HL-60/S4 treated with phorbol 12-myristate 13-acetate at 8.2 ng/mL for 4 days and 3 days (cell line): ENCODE results near the gene BAG5.
"Not testable (repeated sequence)": the region's sequence is repeated elsewhere in the genome, so short reads cannot be mapped to it uniquely, and the experiment has no call there.

Experiments used
- in situ Hi-C: fragments of 300-500 bp; cut with MboI; formaldehyde crosslinking; loops from 2 replicates; pipeline ENCODE4 v1.15.0; 2022; ENCODE audit warnings: low sequenced_read_pairs

The BAG5 gene

DNA sequence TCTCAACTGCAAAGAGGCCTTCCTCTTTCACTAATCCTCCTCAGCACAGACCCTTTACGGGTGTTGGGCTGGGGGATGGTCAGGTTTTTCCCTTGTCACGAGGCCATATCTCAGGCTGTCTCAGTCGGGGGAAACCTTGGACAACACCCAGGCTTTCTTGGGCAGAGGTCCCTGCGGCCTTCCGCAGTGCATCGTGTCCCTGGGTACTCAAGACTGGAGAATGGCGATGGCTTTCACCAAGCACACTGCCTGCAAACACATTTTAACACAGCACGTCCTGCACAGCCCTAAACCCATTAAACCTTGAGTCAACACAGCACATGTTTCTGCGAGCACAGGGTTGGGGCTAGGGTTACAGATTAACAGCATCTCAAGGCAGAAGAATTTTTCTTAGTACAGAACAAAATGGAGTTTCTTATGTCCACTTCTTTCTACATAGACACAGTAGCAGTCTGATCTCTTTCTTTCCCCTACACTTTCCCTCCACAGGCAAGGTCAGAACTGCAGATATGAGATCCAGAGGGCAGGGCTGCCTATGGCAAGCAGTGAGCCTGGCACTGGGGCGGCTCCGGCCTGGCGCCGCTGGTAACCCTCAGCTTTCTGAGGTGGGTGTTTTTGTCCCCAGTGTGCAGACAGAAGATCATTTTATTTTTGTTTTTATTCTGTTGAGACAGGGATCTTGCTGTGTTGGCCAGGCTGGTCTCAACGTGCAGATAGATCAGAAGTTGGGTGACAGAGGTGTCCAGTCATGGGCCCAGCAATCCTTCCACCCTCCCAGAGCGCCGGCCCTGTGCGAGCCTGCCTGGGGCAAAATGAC is 36.8 kb downstream of the BAG5 start:
- in situ Hi-C loops, result not testable (repeated sequence)

DNA sequence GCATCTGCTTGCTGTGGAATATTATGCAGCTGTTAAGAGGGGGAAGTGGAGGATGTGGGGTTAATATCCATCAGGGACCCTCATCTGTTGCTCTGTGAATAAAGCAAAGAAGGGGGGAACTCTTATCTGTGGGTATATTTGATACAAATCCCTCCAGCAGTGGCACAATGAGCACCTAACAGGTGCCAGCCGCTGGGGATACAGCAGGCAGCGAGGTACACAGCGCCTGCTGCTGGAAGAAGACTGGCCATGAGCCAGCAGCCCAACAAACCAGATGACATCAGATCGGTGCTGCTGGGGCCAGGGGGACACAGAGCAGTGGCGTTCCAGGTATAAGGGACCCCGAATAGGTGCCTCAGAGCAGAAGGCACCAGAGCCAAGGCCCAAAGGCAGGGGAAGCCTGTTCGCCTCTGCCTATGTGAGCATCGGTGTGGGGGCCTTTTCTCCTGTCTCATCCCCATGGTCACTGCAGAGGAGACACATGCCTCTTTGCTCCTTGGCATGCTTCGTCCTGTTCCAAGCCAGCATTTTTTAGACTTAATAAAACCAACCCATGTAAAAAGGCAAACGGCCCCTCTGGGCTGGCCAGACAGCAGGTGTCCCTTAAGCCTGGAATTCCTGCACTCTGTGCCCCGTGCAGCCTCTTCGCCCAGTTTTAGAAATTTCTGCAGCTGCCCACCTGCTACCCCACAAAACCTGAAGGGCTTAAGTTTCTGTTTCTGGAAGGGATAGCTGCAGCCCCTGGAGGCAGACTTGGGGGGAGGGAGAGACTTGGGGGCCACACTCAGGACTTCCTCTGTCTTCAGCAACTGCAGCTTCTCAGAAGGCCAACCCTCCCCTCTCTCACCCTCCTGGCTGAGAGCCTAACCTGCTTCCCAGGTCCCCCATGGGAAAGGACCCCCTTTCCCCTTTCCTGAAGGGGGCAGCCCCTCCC is 38.2 kb downstream of the BAG5 start:
- in situ Hi-C loops, result no loop called here

DNA sequence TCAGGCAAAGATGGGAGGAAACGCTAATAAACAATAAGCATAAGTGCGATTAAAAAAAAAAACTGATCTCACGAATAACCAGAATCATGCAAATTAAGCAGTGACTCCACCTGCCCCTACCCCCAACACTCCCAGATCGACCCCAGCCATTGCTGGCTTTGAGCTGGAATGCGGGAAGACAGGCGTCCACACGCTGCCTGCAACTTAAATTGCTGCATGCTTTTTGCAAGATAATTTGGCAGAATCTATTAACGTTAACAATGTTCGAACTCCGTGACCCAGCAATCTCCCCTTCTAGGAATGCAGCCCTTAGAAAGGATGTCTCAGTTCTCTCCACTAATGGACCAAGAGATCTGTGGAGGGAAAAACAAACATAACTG is 38.9 kb downstream of the BAG5 start:
- in situ Hi-C loops, result no loop called here

DNA sequence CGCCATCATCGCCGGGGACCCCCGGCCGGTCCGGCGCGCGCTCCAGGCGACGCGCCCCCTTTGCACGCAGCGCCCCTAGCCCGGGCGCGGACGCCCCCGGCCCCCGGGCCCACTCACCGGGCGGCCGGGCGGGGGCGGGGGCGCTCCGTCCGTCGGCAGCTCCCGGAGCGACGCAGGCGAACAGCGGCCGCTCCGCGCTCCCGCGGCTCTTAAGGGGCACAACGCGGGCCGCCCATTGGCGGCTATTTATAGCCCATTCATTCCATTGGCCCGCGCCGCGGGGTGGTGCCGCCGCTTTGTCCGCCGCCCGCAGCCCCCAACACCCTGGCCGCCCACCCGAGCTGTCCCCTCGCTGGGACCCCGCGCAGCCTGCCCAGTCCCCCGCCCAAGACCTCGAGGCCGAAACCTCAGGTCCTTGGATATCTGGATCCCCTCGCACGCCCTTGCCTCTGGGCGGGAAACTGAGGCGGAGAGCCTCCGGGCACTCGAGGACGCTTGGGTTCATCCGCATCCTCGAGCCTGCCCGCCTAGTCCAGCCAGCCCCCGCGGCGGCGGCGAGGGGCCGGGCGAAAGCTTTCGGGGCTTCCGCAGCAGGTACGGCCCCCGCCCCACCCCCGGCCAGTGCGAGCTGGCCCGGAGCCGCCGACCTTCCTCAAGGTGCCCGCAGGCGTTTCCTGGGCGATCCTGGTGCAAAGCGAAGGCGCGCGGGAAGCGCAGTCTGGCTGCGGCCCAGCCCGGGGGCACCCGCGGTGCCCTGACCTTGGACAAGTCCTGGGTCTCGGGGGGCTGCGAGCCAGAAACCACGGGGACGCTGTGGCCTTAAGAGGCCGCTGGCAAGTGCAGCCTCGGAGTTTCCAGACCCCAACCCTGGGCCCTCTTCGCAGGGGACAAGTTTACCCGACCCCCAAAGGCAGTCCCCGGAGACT is 39.5 kb downstream of the BAG5 start, which contains the start of gene CKB:
CKB (minus strand) TSS at position 182 of the 926 bp plus-strand sequence. CDS start 337 bp downstream, outside the sequence.
- in situ Hi-C loops, result no loop called here

DNA sequence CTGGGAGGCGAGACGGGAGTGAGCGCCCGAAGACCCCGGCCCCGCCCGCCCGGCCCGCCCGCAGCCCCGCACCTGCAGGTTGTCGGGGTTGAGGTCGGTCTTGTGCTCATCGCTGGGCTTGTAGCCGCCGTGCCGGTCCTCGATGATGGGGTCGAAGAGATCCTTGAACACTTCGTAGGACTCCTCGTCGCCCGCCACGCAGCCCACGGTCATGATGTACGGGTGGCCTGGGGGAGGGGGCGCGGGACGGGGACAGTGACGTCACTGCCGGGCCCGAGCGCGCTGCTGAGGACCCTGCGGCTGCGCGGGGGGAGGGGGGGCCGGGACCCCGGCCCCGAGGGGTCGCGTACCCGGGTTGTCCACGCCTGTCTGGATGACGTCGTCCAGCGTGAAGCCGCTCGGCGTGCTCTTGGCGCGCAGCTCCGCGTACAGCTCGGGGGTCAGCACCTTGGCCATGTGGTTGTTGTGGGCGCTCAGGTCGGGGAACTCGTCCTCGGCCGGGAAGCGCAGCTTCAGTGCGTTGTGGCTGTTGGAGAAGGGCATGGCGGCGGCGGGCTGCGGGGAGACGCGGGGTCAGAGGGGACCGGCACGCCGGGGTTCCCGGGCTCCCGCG is 40.4 kb downstream of the BAG5 start:
- in situ Hi-C loops, result no loop called here

DNA sequence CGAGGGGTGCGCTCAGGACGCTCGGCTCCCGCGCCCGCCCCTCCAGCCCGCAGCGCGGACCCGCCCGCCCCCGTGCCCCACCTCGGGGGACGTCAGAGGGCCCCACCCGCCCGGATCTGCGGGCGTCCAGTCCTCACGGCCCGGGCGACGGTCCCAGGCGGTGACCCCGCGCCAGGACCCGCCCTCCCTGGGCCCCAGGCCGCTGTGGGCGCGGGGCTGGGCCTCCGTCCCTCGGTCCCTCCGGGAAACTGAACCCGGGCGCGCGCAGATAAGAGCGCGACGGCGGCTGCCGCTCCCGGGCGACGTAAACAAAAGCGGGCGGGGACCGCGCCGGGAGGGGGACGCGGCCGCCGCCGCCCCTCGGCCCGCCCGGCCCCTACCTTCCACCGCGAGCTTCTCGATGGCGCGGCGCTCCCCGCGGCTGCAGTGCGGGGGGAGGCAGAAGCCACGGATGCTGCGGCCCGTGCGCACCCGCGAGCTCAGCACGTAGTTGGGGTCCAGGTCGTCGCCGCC is 41.0 kb downstream of the BAG5 start:
- in situ Hi-C loops, result no loop called here

DNA sequence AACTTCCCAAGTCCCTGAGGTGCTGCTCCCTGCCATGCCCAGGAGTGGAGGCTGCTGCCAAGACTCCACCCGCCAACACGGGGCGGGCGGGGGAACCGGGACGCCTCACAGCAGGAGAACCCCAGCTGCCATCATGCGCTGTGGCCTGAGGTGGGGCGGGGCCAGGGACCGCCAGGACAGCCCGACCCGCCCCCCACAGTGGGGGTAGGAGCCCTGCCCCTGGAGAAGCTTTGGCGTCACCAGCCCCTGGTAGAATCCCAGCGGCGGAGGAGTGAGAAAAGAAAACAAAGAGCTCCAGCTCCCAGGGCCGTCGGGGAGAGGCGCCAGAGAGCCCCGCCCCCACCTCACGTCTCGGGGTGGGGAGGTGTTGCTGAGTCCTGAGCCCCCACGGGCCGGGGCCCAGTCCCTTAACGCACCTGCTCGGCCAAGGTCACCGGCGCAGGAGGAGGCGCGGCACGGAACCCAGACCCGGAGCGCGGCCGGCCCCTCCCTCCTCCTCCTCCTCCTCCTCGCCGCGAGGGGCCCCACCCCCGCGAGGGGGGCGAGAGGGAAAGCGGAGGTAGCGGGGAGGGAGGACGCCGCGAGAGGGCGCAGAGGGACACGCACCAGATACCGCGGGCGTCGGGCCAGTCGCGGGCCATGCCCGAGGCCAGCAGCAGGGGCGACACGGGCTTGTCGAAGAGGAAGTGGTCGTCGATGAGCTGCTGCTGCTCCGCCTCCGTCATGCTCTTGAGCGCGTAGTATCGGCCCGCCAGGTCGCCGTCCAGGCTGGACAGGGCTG is 41.6 kb downstream of the BAG5 start:
- in situ Hi-C loops, result no loop called here

DNA sequence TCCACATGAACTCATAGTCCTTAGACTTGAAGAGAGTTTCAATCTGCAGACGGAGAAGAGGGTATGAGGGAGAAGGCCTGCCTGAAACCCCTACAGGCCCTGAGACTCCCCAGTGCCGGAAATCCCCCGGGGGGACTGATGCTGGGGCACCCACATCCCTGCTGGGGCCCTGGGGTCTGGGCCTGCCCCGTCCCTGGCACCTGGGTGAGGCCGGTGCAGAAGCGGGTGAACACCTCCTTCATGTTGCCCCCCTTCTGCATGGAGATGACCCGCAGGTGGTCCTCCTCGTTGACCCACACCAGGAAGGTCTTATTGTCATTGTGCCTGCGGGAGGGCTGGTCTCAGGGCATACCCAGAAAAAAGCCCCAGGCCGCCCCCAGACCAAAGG is 42.2 kb downstream of the BAG5 start:
- in situ Hi-C loops, result no loop called here

DNA sequence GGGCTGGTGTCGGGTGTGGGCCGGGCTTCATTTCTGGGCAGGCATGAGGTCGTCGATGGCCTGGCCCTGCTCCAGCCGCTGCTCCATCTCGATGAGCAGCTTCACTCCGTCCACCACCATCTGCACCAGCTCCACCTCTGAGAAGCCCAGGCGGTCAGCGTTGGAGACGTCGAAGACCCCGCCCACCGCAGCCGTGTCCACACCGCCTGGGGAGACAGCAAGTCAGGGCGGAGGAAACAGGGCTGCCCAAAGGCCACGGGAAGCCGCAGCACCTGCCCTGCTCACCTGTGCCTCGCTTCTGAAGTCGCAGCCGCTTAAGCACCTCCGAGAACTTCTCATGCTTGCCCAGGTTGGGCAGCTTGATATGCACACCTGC is 42.6 kb downstream of the BAG5 start:
- in situ Hi-C loops, result no loop called here

DNA sequence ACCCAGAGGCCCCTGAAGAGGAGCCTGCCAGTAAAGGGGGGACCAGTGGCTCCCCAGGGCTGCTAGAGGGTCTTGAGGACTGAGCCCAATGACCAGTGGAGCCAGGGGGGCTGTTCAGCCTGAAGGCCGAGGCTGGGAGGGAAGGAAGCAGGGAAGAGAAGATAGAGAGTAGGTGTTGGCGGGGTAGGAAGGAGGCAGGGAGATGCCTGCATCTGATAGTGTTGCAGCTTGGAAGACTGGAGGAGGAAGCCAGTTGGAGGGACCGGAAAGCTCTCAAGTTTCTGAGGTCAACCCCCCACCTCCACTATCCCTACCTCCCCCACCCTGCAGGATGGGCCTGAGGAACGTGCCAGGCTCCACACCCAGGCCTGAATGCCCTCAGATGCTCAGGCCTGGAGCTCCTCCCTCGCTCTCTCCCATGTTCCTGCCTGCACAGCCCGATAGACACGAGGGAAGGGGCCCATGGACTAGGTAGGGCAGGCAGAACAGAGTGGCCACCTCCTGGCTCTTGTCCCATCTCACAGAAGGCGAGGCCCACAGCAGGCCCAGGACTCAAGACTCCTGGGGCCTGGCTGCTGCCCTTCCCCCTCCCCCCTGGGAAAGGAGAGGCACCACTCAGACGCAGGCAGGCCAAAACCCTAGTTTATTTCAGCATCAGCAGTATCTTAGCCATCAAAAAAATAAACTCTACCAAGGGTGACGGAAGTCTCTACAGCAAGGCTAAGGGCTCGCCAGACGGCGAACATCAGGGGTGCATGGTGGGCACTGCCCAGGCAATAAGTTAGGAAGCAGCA is 43.2 kb downstream of the BAG5 start:
- in situ Hi-C loops, result no loop called here

DNA sequence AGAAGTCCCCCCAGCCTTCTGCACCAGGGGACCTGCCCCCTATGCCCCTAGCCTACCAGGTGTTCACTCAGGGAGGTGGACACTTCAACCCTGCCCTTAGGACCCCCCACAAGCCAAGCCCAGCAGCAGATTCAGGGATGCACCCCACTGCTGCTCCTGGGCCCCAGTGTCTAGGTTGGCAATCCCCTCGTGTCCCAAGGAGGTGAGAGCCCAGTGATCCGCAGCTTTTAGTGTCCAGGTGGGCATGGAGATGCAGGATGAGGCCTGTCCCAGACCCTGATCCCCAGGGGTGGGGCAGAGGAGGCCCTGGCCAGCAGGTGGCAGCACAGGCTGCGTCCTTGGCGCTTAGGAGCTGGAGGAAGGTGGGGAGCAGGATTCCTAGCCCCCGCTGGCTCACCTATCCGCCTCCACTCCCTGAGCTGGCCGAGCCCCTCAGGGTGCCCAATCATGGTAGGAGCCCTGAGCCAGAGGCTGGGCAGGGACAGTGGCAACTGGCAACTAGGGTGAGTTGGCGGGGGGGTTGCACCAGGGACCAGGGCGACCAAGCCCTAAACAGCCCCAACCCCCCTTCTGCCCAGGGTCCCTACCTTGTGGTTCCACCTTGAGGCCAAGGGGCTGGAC is 43.9 kb downstream of the BAG5 start:
- in situ Hi-C loops, result no loop called here

DNA sequence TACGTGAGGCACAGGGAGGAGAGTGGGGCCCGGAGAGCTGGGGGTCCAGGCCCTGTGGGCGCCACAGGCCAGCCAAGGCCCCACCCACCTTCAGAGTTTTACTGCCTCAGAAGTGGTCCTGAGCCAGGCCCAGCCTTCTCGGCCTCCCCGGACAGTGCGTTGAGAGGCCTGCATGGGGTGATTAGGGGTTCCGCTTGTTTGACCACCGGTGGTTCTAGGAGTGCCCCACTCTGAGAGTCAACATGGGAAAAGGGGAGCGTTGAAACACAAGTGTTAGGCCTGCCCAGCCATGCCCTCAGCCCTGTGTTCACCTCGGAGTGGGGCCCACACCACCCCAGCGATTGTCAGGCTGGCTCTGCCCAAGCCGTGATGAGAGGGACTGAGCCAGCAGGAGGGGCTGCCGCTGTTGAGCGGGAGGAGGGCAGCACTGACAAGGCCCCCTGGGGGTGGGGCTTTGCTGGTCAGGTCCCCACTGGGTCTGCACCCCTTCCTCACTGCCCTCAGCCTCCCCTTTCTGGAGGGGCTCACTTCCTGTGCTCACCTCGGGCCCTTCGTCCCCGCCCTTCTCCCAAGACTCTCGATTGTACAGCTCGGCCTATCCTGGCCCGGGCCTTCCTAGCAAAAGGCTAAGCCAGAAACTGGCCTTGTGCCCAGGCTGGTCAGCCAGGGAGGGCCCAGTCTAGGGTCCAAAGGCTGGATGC is 44.6 kb downstream of the BAG5 start:
- in situ Hi-C loops, result no loop called here

DNA sequence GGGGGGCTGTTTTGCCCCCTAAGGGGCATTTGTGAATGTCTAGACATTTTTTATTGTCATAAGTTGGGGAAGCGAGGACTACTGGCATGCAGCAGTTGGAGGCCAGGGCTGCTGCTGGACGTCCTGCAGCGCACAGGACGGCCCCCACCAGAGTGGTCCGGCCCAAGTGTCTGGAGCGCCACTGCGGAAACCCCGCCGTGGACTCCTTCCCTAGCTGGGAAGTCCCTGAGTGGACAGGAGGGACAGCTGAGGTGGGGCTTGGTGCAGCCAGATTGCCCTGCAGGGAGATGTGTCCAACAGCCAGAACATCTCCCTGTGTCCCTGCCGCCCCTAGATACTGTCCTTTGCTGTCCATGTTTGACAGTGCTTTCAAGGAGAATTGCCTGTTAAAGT is 45.3 kb downstream of the BAG5 start:
- in situ Hi-C loops, result no loop called here

DNA sequence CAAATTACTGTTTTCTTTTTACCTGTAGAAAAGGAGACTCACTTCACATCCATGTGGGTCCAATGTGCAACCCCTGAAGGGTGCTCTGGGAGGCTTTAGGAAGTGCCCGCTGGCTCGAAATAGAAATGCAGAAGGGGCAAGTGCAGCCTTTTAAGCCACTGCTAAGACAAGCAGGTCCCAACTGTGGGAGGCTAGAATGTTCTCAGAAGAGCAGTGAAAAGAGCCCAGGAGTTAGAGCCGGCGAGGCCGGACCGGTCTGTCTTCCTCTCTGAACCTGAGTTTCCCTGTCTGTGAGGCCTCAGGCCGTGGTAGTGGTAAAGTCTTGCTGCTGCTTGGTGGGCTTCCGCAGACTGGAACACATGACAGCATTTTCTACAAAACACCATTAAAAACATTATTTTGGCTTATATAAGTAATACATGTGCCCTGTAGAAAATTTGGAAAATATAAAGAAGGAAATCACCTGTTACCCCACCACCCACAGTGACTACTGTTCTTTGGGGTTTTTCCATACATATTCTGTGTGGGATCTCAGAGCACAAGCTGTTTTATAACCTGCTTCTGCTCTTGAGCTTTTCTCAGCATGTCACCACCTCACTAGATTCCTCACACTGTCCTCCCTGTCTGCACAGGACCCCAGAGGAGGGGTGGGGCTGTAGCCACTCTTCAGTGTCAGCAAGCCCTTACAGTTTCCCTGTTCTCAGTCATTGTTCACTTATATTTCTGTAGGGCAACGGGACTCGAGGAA is 45.9 kb downstream of the BAG5 start:
- in situ Hi-C loops, result no loop called here

DNA sequence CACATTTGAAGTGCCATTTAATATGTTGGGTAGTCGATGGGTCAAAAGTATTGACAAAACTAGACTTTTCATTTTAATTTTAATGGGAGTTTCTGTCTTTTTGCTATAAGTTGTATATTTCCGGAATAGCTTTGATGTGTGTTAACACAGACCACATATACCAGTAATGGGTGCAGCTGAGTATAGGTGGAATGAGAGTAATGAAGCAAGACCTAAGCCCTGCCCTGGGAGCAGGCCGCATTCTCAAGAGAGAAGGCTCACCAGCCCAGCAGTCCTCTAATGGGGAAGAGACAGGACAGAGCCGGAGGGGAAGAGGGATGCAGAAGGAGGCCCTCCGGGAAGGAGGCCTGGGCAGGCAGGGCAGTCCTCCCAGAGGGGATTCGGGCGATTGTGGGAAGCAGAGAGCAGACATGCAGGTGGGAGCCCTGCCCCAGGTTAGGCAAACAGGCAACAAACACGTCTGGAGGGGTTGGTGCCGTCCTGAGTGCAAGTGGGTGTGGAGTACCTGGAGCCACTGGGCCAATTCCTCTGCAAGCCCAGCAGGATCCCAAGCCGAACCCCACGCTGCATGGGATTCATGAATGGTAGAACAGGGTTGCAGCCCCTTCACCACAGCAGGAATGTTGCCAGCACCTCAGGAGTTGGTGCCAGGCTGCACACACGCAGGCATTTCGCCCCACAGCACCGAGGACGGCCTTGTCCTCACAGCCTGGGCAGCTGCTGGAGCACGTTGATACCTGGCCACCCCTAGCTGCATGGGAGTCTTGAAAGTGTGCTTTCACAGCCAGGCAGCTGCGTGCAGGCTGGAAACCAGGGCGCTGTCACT is 47.6 kb downstream of the BAG5 start:
- in situ Hi-C loops, result no loop called here
